ENCODE results near the gene SNAPIN.

Gene SNAPIN

GRCh38 chr1:153658400-153659174 is at the start of gene SNAPIN:
TSS of gene SNAPIN (plus strand) at chr1:153658703. CDS start at chr1:153658744, 41 bp downstream.
- DNase-seq: peak; percentile 90

- DNase-seq: no peak
Measured at GRCh38 chr1:153608742-153609584, 49.5 kb upstream of the SNAPIN start.

GRCh38 chr1:153609585-153609907 is 49.0 kb upstream of the SNAPIN start:
- no peak for DNase-seq

- no peak for DNase-seq
Measured at GRCh38 chr1:153610334-153610733, 48.2 kb upstream of the SNAPIN start.

GRCh38 chr1:153610811-153611301 is 47.6 kb upstream of the SNAPIN start:
- no peak for DNase-seq

- no peak for DNase-seq
Measured at GRCh38 chr1:153611356-153611755, 47.1 kb upstream of the SNAPIN start.

- DNase-seq: no peak
Measured at GRCh38 chr1:153612111-153612754, 46.3 kb upstream of the SNAPIN start.

- DNase-seq: no peak
Measured at GRCh38 chr1:153612755-153613331, 45.7 kb upstream of the SNAPIN start, which contains the start of gene S100A16. TSS of gene S100A16 (minus strand) at chr1:153613137. CDS start at chr1:153608151, 4,986 bp downstream.

GRCh38 chr1:153613406-153613805 is 45.1 kb upstream of the SNAPIN start:
- DNase-seq: no peak

GRCh38 chr1:153614189-153614900 is 44.2 kb upstream of the SNAPIN start:
- DNase-seq: no peak

GRCh38 chr1:153614906-153615305 is 43.6 kb upstream of the SNAPIN start:
- no peak for DNase-seq

GRCh38 chr1:153615406-153615805 is 43.1 kb upstream of the SNAPIN start:
- DNase-seq: no peak

GRCh38 chr1:153616144-153616916 is 42.2 kb upstream of the SNAPIN start, which contains the start of gene S100A14:
TSS of gene S100A14 (minus strand) at chr1:153616325. CDS start at chr1:153615858, 467 bp downstream.
- DNase-seq: no peak

- DNase-seq: no peak
Measured at GRCh38 chr1:153616917-153617311, 41.6 kb upstream of the SNAPIN start.

GRCh38 chr1:153617663-153618062 is 40.8 kb upstream of the SNAPIN start:
- peak; percentile 73 for DNase-seq

- no peak for DNase-seq
Measured at GRCh38 chr1:153619171-153619570, 39.3 kb upstream of the SNAPIN start.

GRCh38 chr1:153623101-153623500 is 35.4 kb upstream of the SNAPIN start:
- DNase-seq: no peak

GRCh38 chr1:153624965-153625611 is 33.4 kb upstream of the SNAPIN start:
- DNase-seq: no peak

- DNase-seq: no peak
Measured at GRCh38 chr1:153626477-153626903, 32.0 kb upstream of the SNAPIN start.

GRCh38 chr1:153626904-153627714 is 31.4 kb upstream of the SNAPIN start, which contains the start of gene S100A13:
TSS of gene S100A13 (minus strand) at chr1:153627505. CDS start at chr1:153626472, 1,033 bp downstream.
- no peak for DNase-seq

Measured in activated CD8-positive, alpha-beta memory T cell treated with anti-CD3 and anti-CD28 coated beads, Interleukin-2, amount 50 U/mL, for 4 hours (primary cell).